Upper lobe of right lung (tissue), 1 donor: ENCODE measurements around the gene LHX4. TPM values are rescaled to one million over a fixed set of nuclear protein-coding genes. Genes with fewer than 3 reads are reported as not detected.

Source experiments
- ATAC-seq: fragments of 200-7000 bp; cut with Tn5 transposase; one replicate; pipeline ENCODE4 v1.9.1; 2020; ENCODE audit warnings: mild to moderate bottlenecking, moderate library complexity
- DNase-seq: peaks from one replicate; pipeline ENCODE4 v3.0.0-alpha.2; 2020
- H3K27ac ChIP-seq: fragments of 200-600 bp; one replicate; pipeline ENCODE4 v1.8.0; 2022
- H3K27me3 ChIP-seq: fragments of 200-600 bp; one replicate; pipeline ENCODE4 v1.8.0; 2022; ENCODE audit warnings: mild to moderate bottlenecking
- H3K36me3 ChIP-seq: fragments of 200-600 bp; one replicate; pipeline ENCODE4 v1.8.0; 2022
- H3K4me1 ChIP-seq: fragments of 200-600 bp; one replicate; pipeline ENCODE4 v1.8.0; 2022
- H3K4me3 ChIP-seq: fragments of 200-600 bp; one replicate; pipeline ENCODE4 v1.8.0; 2022; ENCODE audit warnings: mild to moderate bottlenecking
- H3K9me3 ChIP-seq: fragments of 200-600 bp; one replicate; pipeline ENCODE4 v1.8.0; 2022
- intact Hi-C: fragments of 100-400 bp; cut with DNase I; formaldehyde crosslinking; loops from one replicate; pipeline ENCODE4 v1.11.0; 2022
- total RNA-seq: library from RNA; stranded (reverse); fragmentation: NEBNext Ultra II Directional; extraction: Animal tissue kit (Norgen Biotek cat#: 25700); gene quantifications from one replicate; pipeline ENCODE4 v1.2.1, GENCODE V29; 2021
- TF ChIP-seq, protein P1 (sequence below): fragments of 200-600 bp; IDR thresholded peaks from one replicate; pipeline ENCODE4 v1.8.0; 2022; ENCODE audit warnings: antibody characterized with exemption
- donor health status: DM: no; HTN: yes; CAD: no; lungs with severe emphysema.

The LHX4 gene
- total RNA-seq, 1 donor from 2014 or later = not detected

DNA sequence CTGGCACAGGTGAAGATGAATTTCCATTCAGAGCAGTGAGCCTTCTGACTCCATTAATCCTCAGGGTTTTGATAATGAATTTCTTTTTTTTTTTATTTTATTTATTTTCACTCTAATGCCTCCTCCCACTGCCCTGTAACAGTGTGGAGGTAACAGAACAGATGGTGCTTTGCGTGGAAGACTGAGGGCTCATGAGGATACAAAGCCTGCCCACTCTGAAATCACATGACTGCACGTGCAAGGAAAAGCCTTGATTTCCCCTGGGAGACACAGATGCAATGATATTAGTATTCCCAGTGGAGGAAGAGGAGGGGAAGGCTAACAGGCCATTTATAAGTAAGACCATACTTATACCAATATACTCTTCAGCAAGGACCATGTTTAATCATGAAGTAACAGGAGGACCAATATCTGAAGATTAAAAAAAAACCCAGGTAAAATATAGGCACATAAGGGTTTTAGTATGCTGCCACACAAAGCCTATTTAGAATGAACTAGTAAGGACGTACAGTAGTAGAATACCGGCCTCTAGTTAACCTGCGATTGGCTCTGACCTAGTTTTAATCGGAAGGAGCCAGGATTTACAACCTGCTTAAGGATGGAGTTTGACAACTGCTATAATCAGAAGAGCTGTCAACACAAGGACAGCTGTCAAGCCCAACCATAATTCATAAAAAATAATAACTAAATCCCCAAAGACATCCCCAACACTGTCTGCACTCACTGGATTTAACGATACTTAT, 69.6 kb downstream of the LHX4 start:
- TF ChIP-seq, protein P1, sequence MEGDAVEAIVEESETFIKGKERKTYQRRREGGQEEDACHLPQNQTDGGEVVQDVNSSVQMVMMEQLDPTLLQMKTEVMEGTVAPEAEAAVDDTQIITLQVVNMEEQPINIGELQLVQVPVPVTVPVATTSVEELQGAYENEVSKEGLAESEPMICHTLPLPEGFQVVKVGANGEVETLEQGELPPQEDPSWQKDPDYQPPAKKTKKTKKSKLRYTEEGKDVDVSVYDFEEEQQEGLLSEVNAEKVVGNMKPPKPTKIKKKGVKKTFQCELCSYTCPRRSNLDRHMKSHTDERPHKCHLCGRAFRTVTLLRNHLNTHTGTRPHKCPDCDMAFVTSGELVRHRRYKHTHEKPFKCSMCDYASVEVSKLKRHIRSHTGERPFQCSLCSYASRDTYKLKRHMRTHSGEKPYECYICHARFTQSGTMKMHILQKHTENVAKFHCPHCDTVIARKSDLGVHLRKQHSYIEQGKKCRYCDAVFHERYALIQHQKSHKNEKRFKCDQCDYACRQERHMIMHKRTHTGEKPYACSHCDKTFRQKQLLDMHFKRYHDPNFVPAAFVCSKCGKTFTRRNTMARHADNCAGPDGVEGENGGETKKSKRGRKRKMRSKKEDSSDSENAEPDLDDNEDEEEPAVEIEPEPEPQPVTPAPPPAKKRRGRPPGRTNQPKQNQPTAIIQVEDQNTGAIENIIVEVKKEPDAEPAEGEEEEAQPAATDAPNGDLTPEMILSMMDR = no peak
- Histone ChIP-seq H3K4me3 (no peak overlapping the region), H3K9me3 (no peaks in the 10 kb centered on the region), H3K36me3 (no peaks in the 10 kb centered on the region), H3K27me3 (no peaks in the 10 kb centered on the region), H3K4me1 (no peaks in the 10 kb centered on the region), H3K27ac (no peak overlapping the region)
- ATAC-seq (no peak), DNase-seq (no peak)
- intact Hi-C loops = no loop called here

DNA sequence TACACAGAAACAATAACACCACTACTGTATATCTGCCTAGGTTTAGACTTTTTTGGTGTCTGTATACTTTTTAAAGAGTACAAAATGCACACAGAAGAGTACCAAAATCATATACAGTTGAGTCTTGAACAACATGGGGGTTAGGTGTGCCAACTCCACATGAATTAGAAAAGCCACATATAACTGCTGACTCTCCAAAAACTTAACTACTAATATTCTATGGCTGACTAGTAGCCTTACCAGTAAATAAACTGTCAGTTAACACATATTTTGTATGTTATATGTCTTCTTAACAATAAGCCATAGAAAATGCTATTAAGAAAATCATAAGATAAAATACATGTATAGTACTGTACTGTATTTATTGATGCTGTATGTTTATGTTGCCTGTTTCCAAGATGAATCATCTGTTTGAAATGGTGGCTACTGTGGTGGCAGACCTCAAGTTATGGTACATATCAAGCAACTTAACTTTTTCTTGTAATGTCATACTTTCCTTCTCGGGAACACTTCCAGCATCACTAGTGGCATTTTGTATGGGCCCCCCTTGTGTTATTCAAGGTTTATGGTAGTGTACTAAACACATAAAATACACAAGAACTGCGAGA, 71.2 kb downstream of the LHX4 start:
- Histone ChIP-seq H3K36me3 (no peaks in the 10 kb centered on the region), H3K27ac (no peak overlapping the region), H3K9me3 (no peaks in the 10 kb centered on the region), H3K4me3 (no peak overlapping the region), H3K4me1 (no peaks in the 10 kb centered on the region), H3K27me3 (no peaks in the 10 kb centered on the region)
- DNase-seq = no peak
- TF ChIP-seq, protein P1 = no peak
- intact Hi-C loops = no loop called here
- ATAC-seq = no peak

DNA sequence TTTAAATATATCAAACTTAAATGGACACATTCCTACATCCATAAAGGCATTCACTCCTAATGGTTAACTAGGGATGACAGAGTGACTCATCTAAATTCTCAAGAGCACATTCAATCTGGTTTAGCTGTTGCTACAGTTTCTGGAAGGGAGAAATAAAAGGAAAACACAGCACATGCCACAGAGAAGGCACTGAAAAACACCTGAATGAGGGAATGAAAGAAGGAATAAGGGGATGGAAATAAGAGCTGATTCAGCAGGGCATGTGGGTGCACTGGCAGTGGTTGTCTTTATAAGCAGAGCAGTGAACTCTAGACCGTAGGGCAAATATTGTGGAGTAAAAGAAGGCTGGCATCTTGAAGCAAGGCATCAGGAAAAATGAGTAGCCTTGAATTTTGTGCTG, 79.3 kb downstream of the LHX4 start:
- intact Hi-C loops = no loop called here
- H3K27me3 ChIP-seq = no peaks in the 10 kb centered on the region
- ATAC-seq (no peak), DNase-seq (no peak)
- no peak overlapping the region for H3K4me3 ChIP-seq
- TF ChIP-seq, protein P1 = no peak
- no peaks in the 10 kb centered on the region for H3K9me3 ChIP-seq
- H3K27ac ChIP-seq = no peak overlapping the region
- H3K4me1 ChIP-seq = no peaks in the 10 kb centered on the region
- no peaks in the 10 kb centered on the region for H3K36me3 ChIP-seq

DNA sequence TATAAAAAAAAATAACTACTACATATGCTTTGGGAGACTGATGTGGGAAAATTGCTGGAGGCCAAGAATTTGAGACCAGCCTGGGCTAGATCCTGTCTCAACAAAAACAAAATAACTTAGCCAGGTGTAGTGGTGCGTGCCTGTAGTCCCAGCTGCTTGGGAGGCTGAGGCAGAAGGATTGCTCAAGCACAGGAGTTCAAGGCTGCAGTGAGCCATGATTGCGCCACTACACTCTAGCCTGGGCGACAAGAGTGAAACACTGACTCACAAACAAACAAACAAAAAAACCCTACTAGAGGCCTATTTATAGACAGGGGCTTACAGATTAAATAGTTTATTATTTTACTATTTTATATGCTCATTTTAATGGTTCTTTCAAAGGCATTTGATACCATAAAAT, 80.0 kb downstream of the LHX4 start:
- intact Hi-C loops = no loop called here
- DNase-seq (no peak), ATAC-seq (no peak)
- Histone ChIP-seq H3K9me3 (no peaks in the 10 kb centered on the region), H3K27ac (no peak overlapping the region), H3K4me1 (no peaks in the 10 kb centered on the region), H3K4me3 (no peak overlapping the region), H3K36me3 (no peaks in the 10 kb centered on the region), H3K27me3 (no peaks in the 10 kb centered on the region)
- TF ChIP-seq, protein P1 = no peak

DNA sequence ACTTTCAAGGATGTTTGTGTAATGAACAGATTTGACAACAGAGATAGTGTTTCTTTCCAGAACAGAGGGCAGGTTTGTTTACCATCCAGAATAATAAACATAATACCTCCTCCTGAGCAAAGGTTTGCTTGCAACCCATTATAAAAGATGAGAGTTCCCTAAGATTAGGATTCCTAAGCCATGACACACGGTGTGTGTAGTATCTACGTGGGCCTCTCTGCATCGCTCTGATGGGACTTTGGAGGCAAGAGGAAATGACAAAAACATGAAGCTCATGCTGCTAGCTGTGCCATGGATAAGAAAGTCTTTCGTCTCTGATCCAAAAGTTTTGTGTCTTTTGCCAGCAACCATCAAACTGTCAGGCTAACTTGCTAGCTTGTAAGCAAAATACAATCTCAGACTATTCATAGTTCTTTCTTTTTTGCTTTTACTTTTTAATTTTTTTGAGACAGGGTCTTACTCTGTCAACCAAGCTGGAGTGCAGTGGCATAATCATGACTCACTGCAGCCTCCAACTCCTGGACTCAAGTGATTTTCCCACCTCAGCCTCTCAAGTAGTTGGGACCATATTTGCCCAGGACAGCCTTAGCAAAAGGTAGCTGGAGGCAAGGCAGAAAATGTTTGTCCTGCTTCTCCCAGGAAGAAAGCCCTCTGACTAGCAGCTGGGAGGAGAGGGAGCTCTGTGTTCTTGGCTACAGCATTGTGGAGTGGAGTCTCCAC, 81.1 kb downstream of the LHX4 start:
- Histone ChIP-seq H3K27me3 (no peaks in the 10 kb centered on the region), H3K9me3 (no peaks in the 10 kb centered on the region), H3K27ac (no peak overlapping the region), H3K4me1 (no peaks in the 10 kb centered on the region), H3K36me3 (no peaks in the 10 kb centered on the region), H3K4me3 (no peak overlapping the region)
- intact Hi-C loops = no loop called here
- ATAC-seq = no peak
- TF ChIP-seq, protein P1 = no peak
- no peak for DNase-seq
